ENCODE results near the gene CCDC88B. TPM values are rescaled to one million over a fixed set of nuclear protein-coding genes. Genes with fewer than 3 reads are reported as not detected.

Gene CCDC88B
- total and polyA plus RNA-seq, 3 donors from 2014 or later: 16.6 to 28.5 (median 23.5) TPM

DNA sequence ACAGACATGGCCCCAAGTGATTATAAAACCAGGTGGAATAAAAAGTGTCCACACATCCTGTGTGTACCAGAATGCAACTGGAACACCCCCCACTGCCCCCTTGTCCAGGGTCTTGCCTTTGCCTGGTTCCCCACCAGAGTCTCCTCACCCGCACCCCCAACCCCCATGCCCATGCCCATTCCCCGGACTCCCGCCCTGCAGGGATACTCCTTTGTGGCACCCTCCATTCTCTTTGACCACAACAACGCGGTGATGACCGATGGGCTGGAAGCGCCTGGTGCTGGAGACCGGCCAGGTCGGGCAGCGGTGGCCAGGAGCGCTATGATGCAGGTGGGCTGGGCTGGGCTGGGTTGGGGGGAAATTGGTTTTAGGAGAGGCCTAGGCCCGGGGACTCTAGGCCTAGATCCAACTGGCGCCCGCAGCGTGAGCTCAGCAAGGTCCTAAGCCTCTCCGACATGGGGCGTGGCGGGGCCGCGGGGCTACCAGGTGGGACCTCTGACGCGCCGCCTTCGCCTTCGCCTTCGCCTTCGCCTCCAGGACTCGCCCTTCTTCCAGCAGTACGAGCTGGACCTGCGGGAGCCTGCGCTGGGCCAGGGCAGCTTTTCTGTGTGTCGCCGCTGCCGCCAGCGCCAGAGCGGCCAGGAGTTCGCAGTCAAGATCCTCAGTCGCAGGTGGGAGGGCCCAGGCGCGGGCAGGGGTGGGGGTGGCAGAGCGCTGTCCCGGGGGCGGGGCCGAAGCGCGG lies 28.1 kb downstream of the CCDC88B start:
- Histone ChIP-seq H3K27ac (no peak overlapping the region), H3K4me3 (peak overlapping the region in 1 of 2 donors; percentile 23), H3K9me3 (no peaks in the 10 kb centered on the region), H3K27me3 (no peaks in the 10 kb centered on the region), H3K36me3 (ENCODE audit: low read depth, missing control alignments) (no peaks in the 10 kb centered on the region), H3K4me1 (peaks cover 12% of the 10 kb centered on the region)
- DNase-seq: no peak
- TF ChIP-seq, protein P1, sequence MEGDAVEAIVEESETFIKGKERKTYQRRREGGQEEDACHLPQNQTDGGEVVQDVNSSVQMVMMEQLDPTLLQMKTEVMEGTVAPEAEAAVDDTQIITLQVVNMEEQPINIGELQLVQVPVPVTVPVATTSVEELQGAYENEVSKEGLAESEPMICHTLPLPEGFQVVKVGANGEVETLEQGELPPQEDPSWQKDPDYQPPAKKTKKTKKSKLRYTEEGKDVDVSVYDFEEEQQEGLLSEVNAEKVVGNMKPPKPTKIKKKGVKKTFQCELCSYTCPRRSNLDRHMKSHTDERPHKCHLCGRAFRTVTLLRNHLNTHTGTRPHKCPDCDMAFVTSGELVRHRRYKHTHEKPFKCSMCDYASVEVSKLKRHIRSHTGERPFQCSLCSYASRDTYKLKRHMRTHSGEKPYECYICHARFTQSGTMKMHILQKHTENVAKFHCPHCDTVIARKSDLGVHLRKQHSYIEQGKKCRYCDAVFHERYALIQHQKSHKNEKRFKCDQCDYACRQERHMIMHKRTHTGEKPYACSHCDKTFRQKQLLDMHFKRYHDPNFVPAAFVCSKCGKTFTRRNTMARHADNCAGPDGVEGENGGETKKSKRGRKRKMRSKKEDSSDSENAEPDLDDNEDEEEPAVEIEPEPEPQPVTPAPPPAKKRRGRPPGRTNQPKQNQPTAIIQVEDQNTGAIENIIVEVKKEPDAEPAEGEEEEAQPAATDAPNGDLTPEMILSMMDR (IDR thresholded peaks at IDR 0.05): no peak
- TF ChIP-seq POLR2A (IDR thresholded peaks at IDR 0.05): no peak
- intact Hi-C loops (cut with DNase I; ENCODE audit: low total_unique reads): no loop called here
- WGBS, 2 donors: 61 to 80% methylated on average over 28 to 44 of the region's 46 CpGs

DNA sequence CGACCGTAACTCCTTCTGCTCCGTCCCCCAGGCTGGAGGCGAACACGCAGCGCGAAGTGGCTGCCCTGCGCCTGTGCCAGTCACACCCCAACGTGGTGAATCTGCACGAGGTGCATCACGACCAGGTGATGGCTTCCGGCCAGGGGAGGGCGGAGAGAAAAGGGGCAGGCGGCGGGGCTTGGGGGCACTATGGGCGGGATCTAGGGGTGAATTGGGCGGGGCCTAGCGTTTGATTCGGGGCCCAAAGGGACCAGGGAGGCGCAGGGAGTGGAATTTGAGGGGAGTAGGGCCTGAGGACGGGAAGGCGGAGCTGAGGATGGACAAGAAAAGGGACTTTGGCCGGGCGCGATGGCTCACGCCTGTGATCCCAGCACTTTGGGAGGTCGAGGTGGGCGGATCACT lies 28.7 kb downstream of the CCDC88B start:
- no peaks in the 10 kb centered on the region for H3K27me3 ChIP-seq
- H3K36me3 ChIP-seq (ENCODE audit: low read depth, missing control alignments): no peaks in the 10 kb centered on the region
- 65 to 73% methylated on average over 17 to 28 of the region's 28 CpGs for WGBS, 2 donors
- no peak overlapping the region for H3K27ac ChIP-seq
- no peak for DNase-seq
- intact Hi-C loops (cut with DNase I; ENCODE audit: low total_unique reads): no loop called here
- H3K4me1 ChIP-seq: peaks cover 12% of the 10 kb centered on the region
- TF ChIP-seq, protein P1 (IDR thresholded peaks at IDR 0.05): no peak
- H3K4me3 ChIP-seq: peak overlapping the region in 1 of 2 donors; percentile 23
- no peaks in the 10 kb centered on the region for H3K9me3 ChIP-seq

DNA sequence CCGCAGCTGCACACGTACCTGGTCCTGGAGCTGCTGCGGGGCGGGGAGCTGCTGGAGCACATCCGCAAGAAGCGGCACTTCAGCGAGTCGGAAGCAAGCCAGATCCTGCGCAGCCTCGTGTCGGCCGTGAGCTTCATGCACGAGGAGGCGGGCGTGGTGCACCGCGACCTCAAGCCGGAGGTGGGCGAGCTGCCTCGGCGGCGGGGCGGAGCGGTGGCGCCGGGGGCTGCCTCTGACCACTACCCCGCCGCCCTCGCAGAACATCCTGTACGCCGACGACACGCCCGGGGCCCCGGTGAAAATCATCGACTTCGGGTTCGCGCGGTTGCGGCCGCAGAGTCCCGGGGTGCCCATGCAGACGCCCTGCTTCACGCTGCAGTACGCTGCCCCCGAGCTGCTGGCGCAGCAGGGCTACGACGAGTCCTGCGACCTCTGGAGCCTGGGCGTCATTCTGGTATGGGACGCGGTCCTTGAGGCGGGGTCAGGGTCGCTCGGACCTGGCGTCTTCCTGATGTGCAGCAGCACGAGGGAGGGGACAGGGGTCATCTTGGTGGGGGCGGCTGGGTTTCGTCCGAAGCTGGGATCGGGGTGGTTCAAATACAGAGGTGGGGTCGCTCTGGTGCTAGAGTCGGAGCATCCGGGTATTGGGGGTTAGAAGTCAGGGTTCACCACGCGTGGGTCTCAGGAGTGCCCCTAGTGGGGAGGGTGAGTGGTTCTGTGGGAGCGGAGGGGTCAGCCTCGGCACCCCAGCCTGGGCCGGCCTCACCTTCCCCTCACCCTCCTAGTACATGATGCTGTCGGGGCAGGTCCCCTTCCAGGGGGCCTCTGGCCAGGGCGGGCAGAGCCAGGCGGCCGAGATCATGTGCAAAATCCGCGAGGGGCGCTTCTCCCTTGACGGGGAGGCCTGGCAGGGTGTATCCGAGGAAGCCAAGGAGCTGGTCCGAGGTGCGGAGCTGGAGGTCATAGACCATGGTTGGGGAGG lies 29.7 kb downstream of the CCDC88B start:
- Histone ChIP-seq H3K4me1 (peaks cover 12% of the 10 kb centered on the region), H3K9me3 (no peaks in the 10 kb centered on the region), H3K27me3 (no peaks in the 10 kb centered on the region), H3K4me3 (peak overlapping the region; percentile 9 to 41), H3K36me3 (ENCODE audit: low read depth, missing control alignments) (no peaks in the 10 kb centered on the region), H3K27ac (no peak overlapping the region)
- WGBS, 2 donors: 77 to 86% methylated on average over 22 to 79 of the region's 82 CpGs
- intact Hi-C loops (cut with DNase I; ENCODE audit: low total_unique reads): no loop called here
- TF ChIP-seq, protein P1 (IDR thresholded peaks at IDR 0.05): no peak
- no peak for TF ChIP-seq POLR2A (IDR thresholded peaks at IDR 0.05)
- no peak for DNase-seq

DNA sequence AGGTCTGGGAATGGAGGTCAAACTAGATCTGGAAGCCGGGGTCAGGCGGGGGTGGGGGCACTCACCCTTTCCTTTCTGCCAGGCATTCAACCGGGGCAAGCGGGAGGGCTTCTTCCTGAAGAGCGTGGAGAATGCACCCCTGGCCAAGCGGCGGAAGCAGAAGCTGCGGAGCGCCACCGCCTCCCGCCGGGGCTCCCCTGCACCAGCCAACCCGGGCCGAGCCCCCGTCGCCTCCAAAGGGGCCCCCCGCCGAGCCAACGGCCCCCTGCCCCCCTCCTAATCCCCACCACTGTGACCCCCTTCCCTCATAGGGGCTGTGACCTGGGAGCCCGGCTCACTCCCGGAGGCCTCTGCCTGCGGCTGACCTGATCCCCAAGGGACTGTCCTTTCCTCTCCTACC lies 31.2 kb downstream of the CCDC88B start:
- WGBS, 2 donors: 75% methylated on average over 21 of the region's 22 CpGs; no CpG with 5 or more reads in 1 of the 2 donors
- intact Hi-C loops (cut with DNase I; ENCODE audit: low total_unique reads): no loop called here
- no peaks in the 10 kb centered on the region for H3K27me3 ChIP-seq
- no peak overlapping the region for H3K27ac ChIP-seq
- no peak for DNase-seq
- no peaks in the 10 kb centered on the region for H3K36me3 ChIP-seq (ENCODE audit: low read depth, missing control alignments)
- H3K4me3 ChIP-seq: no peak overlapping the region
- H3K9me3 ChIP-seq: no peaks in the 10 kb centered on the region
- peaks cover 12% of the 10 kb centered on the region for H3K4me1 ChIP-seq
- TF ChIP-seq POLR2A (IDR thresholded peaks at IDR 0.05): no peak
- TF ChIP-seq, protein P1 (IDR thresholded peaks at IDR 0.05): no peak

All from testis (tissue), 3 donors.